Measurements from ENCODE around the gene CYTH4. TPM values are rescaled to one million over a fixed set of nuclear protein-coding genes. Genes with fewer than 3 reads are reported as not detected.

CYTH4 gene
- total RNA-seq, 1 experiment from 2014 or later = 0.36 TPM

GRCh38 chr22:37260901-37261336 lies 21.4 kb upstream of the CYTH4 start:
- H3K9me3 ChIP-seq = no peaks in the 10 kb centered on the region
- no peak overlapping the region for H3K4me3 ChIP-seq
- H3K36me3 ChIP-seq = no peaks in the 10 kb centered on the region
- peak; percentile 39 for DNase-seq
- no peaks in the 10 kb centered on the region; the same call in 1 of the 2 replicates for H3K27me3 ChIP-seq

- Histone ChIP-seq H3K27me3 (no peaks in the 10 kb centered on the region; the same call in 1 of the 2 replicates), H3K9me3 (no peaks in the 10 kb centered on the region), H3K4me3 (no peak overlapping the region), H3K36me3 (no peaks in the 10 kb centered on the region)
- no peak for DNase-seq
These were observed 20.0 kb upstream of the CYTH4 start for GRCh38 chr22:37262346-37262745.

DNA sequence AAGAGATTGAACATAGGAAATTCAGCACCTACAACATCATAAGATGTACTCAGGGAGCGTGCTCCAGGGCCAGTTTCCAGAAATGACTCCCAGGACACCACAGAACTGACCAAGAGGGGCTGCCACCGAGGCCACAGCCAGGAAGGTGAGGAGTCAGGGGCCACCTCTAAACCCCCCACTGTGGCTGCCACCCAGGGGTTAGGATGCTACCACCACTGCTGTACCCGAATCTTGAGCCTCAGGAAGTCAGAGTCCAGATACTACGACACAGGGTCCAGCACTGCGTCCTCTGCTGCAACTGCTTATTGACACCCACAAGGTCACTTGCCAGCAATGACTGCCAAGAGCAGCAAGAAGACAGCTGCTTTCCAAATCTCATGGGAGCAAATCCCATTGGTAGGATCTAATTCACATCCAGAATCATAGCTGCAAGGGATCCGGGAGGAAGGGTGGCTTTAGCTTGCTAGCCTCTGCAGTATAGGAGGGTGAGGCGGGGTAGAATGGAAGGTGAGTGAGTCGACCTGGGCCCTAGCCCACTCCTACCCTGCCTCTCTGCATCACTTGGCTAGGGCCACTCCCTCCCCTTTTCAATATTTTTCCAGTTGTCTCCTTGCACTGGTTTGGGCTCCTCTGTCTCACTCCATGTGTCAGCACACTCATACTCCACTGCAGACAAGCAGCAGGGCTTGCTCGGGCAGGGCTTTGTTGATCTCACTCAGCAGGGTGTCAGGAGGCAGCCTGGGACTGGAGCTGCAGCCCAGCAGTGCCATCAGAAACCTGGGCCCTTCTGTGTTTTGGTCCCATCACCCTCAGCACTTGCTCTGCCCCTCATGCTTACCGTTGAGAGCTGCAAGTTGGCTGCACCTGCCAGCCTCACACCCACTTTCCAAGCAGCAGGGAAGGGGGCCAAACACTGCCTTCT lies 18.1 kb upstream of the CYTH4 start:
- Histone ChIP-seq H3K27me3 (no peaks in the 10 kb centered on the region; the same call in 1 of the 2 replicates), H3K36me3 (no peaks in the 10 kb centered on the region), H3K9me3 (no peaks in the 10 kb centered on the region), H3K4me3 (no peak overlapping the region)
- no peak for DNase-seq

DNA sequence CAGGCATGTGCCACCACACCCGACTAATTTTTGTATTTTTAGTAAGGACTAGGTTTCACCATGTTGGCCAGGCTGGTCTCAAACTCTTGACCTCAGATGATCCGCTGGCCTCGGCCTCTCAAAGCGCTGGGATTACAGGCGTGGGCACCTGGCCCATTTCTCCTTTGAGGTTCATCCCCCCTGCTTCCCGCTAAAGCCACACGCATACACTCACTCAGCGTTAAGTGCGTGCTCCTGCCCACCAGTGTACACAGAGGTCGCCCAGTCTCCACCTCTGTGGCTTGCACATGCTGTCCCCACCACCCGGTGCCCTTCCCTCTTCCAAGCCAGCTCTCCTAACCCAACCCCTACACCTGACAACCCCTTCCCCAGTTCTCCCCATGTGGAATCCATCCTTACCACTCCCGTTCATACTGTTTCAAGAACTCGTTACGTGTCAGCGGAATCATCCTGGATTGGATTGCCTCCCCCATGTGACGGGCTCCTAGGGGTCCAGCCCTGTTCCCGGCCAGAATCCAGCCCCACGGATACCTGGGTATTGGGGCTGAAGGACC lies 15.7 kb upstream of the CYTH4 start:
- H3K36me3 ChIP-seq = no peaks in the 10 kb centered on the region
- DNase-seq = no peak
- H3K4me3 ChIP-seq = peak overlapping the region; percentile 44
- no peaks in the 10 kb centered on the region for H3K27me3 ChIP-seq
- peaks cover 2% of the 10 kb centered on the region; the same call in 1 of the 2 replicates for H3K9me3 ChIP-seq

- H3K4me3 ChIP-seq = peak overlapping the region; percentile 44
- peaks cover 2% of the 10 kb centered on the region; the same call in 1 of the 2 replicates for H3K9me3 ChIP-seq
- H3K27me3 ChIP-seq = no peaks in the 10 kb centered on the region
- no peaks in the 10 kb centered on the region for H3K36me3 ChIP-seq
- peak; percentile 34 for DNase-seq
These were observed 15.1 kb upstream of the CYTH4 start for GRCh38 chr22:37267135-37267587.

DNA sequence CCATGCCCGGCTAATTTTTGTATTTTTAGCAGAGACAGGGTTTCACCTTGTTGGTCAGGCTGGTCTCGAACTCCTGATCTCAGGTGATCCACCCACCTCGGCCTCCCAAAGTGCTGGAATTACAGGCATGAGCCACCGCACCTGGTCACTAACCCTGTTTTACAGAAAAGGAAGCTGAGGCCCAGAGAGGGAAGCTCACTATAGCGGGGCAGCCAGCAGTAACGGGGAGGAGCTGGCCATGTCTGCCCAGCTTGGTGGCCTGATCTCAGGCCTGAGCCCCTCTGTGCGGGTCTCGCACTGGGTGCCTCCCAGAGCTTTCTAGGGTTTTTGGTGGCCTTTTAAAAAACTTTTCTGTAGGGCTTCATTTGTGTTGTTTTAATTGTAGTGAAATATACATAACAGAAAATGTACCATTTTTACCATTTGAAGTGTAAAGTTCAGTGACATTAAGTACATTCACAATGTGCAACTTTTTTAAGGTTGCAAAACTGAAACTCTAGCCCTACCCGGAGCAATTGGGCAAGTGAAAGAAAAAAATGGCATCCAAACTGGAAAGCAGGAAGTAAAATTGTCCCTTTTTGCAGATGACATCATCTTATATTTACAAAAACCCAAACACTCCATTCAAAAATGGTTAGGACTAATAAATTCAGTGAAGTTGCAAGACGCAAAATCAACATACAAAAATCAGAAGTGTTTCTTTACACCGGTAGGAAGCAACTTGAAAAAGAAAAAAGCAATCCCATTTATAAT lies 14.5 kb upstream of the CYTH4 start:
- Histone ChIP-seq H3K9me3 (peaks cover 2% of the 10 kb centered on the region; the same call in 1 of the 2 replicates), H3K4me3 (no peak overlapping the region), H3K27me3 (no peaks in the 10 kb centered on the region), H3K36me3 (no peaks in the 10 kb centered on the region)
- no peak for DNase-seq

DNA sequence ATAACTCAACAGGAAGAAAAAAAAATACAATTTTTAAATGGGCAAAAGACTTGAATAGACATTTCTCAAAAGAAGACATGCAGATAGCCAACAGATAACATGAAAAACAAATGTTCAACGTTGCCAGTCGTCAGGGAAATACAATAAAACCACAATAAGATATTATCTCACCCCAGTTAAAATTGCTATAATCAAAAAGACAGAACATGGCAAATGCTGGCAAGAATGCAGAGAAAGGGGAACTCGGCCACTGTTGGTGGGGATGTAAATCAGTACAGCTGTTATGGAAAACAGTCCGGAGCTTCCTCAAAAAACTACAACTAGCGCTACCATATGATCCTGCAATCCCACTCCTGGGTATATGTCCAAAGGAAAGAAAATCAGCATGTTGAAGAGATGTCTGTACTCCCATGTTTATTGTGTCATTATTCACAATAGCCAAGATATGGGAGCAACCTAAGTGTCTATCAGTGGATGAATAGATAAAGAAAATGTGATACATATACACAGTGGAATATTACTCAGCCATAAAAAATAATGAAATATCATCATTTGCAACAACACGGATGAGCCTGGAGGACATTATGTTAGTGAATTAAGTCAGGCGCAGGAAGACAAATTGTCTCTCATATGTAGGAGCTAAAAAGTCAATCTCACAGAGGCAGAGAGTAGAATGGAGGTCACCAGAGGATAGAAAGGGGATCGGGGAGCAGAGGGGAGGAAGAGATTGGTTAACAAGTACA lies 12.2 kb upstream of the CYTH4 start:
- no peaks in the 10 kb centered on the region for H3K27me3 ChIP-seq
- no peak for DNase-seq
- H3K36me3 ChIP-seq = no peaks in the 10 kb centered on the region
- no peak overlapping the region for H3K4me3 ChIP-seq
- H3K9me3 ChIP-seq = peaks cover 2% of the 10 kb centered on the region; the same call in 1 of the 2 replicates

DNA sequence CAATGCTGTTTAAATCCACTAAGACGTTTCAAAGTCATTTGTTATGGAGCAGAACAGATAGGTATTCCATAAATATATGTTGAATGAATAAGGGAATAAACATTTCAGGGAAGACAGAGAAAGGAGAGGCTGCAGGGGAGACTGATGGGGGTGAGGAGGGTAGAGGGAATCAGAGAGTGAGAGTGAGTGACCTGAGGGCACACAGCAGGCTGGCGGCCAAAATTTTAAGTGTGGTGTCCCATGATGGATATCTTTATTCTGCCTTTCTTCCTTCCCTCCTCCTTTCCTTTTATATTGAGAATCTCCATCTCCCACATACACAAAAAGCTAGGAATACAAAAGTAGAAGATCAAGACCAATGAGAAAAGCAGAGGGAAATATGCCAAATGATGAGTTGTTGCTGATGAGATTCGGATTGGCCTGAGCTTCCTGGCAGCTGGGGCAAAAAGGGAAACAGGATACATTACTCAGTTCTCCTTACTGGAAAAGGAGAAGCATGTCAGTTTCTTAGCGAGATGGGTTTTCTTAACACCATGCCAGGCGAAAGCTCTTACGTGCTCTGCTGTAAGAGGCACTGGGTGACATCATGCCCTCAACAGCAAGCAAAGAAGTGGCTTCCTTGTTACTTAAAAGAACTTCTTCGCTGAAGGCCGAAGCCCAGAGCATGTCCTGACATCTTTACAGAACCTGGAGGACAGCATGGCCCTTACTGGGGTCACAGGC lies 11.2 kb upstream of the CYTH4 start:
- peak; percentile 57 for DNase-seq
- H3K27me3 ChIP-seq = no peaks in the 10 kb centered on the region
- H3K4me3 ChIP-seq = no peak overlapping the region

DNA sequence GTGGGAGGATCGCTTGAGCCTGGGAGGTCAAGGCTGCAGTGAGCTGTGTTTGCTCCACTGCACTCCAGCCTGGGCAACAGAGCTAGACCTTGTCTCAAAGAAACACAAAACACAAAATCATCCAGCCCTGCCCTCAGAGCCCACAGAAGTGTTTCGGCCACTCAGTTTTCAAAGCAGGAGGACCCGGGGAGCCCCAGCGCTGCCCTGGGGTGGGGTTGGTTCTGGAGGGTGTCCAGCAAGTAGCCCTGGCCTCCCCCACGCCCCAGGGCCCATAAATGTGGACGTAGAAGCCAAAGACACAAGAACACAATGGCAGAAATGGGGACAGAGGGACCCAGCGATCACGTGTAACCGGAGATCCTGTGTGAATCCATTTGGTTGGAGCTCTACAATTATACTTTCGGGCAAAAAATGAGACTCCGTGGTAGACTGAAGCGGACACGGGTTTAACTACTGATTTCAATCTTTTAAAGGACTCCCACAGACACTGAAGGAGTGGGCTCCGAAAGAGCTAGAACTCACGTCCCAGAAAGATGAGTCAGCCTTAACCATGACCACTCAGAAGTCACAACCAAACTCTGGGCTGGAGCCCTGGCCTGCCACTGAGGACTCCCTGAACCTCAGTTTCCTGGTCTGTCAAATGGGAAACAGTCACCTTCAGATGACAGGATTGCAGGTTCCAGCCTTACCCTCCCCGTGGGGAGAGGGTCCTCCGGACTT lies 9.0 kb upstream of the CYTH4 start:
- no peaks in the 10 kb centered on the region for H3K27me3 ChIP-seq
- H3K36me3 ChIP-seq = no peaks in the 10 kb centered on the region
- H3K9me3 ChIP-seq = peaks cover 2% of the 10 kb centered on the region; the same call in 1 of the 2 replicates
- DNase-seq = peak; percentile 20
- H3K4me3 ChIP-seq = no peak overlapping the region

More for the DNA sequence above, 11.2 kb upstream of the CYTH4 start:
- no peaks in the 10 kb centered on the region for H3K36me3 ChIP-seq
- H3K9me3 ChIP-seq = peaks cover 2% of the 10 kb centered on the region; the same call in 1 of the 2 replicates

DNA sequence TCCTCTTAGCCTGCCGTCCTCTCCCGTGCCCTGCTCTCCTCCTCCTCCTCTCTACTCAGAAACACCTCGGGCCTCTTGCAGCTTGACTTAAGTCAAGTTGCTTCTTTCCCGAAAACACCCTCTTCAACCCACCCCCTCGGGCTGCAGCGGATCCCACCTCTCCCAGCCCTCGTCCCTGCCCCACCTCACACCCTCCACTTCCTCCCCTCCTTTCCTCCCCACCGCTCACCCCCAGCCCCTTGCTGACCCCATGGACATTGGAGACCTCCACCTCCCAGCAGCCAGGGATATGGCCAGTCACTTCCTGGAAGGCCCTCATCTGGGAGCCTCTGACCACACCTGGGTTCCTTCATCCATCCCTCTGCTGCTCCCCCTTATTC lies 8.5 kb upstream of the CYTH4 start:
- Histone ChIP-seq H3K27me3 (no peaks in the 10 kb centered on the region), H3K9me3 (peaks cover 2% of the 10 kb centered on the region; the same call in 1 of the 2 replicates), H3K36me3 (no peaks in the 10 kb centered on the region), H3K4me3 (no peak overlapping the region)
- DNase-seq = no peak

DNA sequence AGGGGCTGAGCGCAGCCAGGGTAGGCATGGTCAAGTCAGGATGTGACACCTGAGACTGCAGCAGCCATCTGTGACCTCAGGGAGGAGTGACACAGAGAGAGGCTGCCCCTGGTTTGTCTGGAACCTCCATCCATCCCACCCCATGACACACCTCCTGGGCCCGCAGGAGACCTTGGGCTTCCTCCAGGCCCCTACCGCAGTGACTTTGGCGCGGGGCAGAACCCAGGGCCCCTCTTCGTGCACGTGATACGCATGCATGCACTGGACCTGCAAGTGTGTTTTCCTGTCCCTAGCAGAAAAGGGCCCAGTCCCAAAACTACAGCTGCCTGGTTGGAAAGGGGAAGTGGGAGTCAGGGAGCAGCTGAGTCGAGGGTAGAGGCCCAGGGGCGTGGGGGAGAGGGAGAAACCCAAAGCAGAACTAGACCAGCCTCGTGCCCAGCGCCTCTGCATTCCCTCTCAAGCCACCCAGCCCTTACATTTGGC lies 7.9 kb upstream of the CYTH4 start:
- Histone ChIP-seq H3K4me3 (no peak overlapping the region), H3K36me3 (no peaks in the 10 kb centered on the region), H3K27me3 (no peaks in the 10 kb centered on the region), H3K9me3 (peaks cover 2% of the 10 kb centered on the region; the same call in 1 of the 2 replicates)
- DNase-seq = no peak

DNA sequence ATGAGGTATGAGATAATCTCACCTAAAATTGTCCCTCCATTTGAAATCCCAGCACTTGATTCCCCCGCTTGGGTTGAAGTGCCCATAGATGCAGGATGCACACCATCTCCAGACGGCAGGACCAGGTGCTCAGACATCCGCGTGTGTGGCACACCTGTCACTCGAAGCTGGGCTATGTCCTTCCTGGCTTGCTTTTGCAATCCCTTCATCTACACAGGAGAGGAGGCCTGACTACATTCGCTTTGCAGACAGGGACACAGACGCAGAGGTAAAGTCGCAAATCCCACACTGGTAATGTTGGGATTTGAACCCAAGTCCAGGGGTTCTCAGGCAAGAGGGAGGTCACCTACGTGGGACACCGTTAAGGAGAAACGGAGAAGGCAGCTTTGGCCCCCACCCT lies 7.2 kb upstream of the CYTH4 start:
- Histone ChIP-seq H3K36me3 (no peaks in the 10 kb centered on the region), H3K9me3 (peaks cover 2% of the 10 kb centered on the region; the same call in 1 of the 2 replicates), H3K4me3 (no peak overlapping the region), H3K27me3 (no peaks in the 10 kb centered on the region)
- no peak for DNase-seq

DNA sequence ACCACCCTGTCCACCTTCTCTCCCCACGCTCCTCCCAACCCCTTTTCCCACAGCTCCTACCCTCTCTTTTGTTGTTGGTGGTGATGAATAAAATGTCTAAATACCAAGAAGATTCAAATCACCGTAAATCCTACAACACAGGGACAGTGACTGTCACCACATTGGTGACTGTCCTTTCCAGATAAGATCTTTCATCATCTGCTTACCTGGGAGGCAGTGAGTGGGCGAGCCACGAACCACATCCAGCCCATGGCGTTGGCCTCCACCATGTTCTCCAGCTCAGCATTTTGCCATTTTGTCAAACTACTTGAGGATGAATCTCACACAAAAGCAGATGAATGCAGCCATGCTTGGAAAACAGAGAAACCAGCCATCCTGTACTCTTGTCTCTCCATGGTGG lies 6.7 kb upstream of the CYTH4 start:
- Histone ChIP-seq H3K36me3 (no peaks in the 10 kb centered on the region), H3K9me3 (no peaks in the 10 kb centered on the region), H3K4me3 (no peak overlapping the region), H3K27me3 (no peaks in the 10 kb centered on the region)
- no peak for DNase-seq

DNA sequence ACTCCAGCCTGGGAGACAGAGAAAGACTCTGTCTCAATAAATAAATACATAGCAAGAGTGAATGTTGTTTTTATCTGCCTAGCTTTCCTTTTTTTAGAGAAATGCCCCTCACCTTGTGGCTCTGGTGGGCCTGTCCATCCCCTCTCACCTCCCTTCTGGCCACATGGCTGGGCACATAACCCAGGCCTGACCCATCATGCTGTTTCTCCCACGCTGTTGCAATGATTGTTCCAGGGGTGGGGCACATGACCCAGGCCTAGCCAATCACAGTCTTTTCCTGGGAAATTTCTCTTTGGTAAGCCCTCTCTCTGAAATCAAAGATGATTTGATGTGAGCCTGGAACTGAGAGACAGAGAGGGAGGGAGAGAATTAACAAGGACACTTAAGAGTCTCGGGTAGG lies 5.5 kb upstream of the CYTH4 start:
- Histone ChIP-seq H3K36me3 (no peaks in the 10 kb centered on the region), H3K9me3 (no peaks in the 10 kb centered on the region), H3K4me3 (no peak overlapping the region), H3K27me3 (no peaks in the 10 kb centered on the region)
- DNase-seq = no peak

DNA sequence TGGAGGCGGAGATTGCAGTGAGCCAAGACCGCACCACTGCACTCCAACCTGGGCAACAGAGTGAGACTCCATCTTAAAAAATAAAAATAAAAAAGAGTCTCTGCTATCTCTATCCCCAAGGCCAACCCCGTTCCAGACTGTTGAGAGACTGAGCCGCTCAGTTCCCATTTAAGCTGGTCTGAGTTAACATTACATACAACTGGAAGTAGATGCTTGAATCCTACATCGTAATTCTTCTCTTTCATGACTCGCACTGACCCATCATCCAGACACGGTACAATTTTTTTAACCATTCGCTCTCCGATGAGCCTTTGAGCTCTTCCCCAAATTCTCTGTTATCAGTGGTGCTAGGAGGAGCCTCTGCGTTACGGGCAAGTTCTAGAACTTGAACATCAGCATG lies 4.9 kb upstream of the CYTH4 start:
- H3K9me3 ChIP-seq = no peaks in the 10 kb centered on the region
- DNase-seq = no peak
- H3K4me3 ChIP-seq = no peak overlapping the region
- no peaks in the 10 kb centered on the region for H3K36me3 ChIP-seq
- H3K27me3 ChIP-seq = no peaks in the 10 kb centered on the region

Data from MG63 (cell line).